ENCODE results near the gene SCN8A.

DNA sequence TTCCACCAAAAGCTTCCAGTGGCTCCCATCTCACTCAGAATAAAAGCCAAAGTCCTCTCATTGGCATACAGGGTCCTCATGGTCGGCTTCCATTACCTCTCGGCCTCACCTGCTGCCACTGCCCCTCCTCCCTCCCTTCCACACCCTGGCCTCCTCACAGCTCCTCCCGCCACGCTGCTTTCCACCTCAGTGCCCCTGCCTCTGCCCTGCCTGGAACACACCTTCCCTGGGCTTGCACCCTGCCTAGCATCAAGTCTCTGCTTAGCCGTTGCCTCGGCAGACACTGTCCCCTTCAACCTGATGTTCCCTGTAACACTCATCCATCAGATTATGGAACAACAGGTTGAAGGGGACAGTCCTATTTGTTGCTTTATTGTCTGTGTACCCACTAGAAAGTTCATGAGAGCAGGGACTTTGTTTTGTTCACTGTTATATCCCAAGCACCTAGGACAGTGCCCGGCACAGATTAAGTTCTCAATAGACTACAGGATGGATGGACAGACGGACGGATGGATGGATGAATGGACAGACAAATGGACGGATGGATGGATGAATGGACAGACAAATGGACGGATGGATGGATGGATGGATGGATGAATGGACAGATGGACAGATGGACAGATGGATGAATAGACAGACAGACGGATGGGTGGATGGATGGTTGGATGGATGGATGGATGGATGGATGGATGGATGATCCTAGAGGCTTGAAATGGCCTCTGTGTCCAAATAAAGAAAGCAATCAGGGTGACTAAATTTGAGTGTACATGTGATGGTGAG, 242.6 kb downstream of the SCN8A start:
- TF ChIP-seq, protein P1, sequence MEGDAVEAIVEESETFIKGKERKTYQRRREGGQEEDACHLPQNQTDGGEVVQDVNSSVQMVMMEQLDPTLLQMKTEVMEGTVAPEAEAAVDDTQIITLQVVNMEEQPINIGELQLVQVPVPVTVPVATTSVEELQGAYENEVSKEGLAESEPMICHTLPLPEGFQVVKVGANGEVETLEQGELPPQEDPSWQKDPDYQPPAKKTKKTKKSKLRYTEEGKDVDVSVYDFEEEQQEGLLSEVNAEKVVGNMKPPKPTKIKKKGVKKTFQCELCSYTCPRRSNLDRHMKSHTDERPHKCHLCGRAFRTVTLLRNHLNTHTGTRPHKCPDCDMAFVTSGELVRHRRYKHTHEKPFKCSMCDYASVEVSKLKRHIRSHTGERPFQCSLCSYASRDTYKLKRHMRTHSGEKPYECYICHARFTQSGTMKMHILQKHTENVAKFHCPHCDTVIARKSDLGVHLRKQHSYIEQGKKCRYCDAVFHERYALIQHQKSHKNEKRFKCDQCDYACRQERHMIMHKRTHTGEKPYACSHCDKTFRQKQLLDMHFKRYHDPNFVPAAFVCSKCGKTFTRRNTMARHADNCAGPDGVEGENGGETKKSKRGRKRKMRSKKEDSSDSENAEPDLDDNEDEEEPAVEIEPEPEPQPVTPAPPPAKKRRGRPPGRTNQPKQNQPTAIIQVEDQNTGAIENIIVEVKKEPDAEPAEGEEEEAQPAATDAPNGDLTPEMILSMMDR (IDR thresholded peaks at IDR 0.05): no peak
- no peak for TF ChIP-seq POLR2A (IDR thresholded peaks at IDR 0.05)

All from prostate gland (tissue), 2 donors.